ENCODE data around the gene MAP2K2. TPM values are rescaled to one million over a fixed set of nuclear protein-coding genes. Genes with fewer than 3 reads are reported as not detected.

The MAP2K2 gene
- total RNA-seq, 1 donor: 233 TPM

DNA sequence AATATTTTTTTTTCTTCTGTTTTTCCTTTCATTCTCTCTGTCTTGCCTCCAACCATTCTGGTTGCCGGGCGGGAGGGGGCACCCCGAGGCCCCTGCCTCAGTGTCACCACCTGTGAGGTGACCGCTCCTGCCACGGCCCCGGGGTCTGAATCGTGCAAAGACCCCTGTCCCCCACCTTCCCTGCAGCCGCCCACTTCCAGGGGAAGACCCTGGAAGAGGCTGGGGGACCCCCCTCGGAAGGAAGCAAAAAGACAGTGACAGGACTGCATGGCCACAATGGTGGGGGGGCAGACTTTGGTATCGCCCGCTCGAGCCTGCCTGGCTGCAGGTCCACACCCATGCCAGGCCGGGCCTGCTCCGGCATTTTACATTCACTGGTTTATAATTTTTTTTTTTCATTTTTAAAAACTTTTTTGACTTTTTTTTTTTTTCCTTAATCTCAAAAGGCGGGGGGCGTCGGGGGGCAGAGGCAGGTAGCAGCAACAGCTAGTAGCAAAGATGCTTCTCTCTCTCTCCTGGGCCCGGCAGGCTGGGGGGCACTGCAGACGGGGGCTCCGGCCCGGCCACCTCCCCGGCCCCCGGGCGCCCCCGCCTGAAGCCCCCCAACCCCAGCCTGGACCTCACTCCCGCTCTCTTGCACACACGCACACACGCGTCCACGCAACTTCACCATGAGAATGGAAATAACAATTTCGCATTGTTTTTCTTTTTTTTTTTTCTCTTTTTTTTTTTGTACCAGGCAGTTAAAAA lies 79.8 kb downstream of the MAP2K2 start:
- H3K79me2 ChIP-seq (ENCODE audit: insufficient read depth, low read length): peaks cover 83% of the 10 kb centered on the region
- H3K4me3 ChIP-seq (ENCODE audit: insufficient read depth, low read length): no peak overlapping the region

DNA sequence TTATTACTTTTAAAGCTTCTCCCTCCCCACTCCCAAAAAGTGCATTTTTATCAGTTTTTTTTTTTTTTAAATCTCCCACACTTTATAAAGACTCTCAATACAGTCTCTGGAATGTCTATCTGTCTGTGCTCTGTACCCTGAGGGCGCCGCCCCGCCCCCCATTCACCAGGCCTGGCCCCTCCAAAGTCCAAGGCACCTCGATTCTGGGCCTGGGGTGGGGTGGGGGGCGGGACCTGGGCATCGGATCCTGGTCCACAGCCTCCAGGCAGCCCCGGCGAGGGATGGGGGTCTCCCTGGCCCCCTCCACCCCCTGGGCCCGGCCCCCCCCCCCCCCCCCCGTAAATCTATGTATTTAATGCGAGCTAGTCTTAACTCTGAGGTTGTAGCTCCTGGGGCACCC lies 80.5 kb downstream of the MAP2K2 start:
- Histone ChIP-seq H3K9me3 (ENCODE audit: low read depth, low read length) (no peaks in the 10 kb centered on the region), H3K36me3 (ENCODE audit: insufficient read depth, low read length) (peaks cover 22% of the 10 kb centered on the region), H2AFZ (ENCODE audit: low read length) (no peak overlapping the region), H3K4me2 (ENCODE audit: insufficient read depth, low read length) (no peak overlapping the region), H3K79me2 (ENCODE audit: insufficient read depth, low read length) (peaks cover 78% of the 10 kb centered on the region), H3K27me3 (ENCODE audit: insufficient read depth, low read length) (no peaks in the 10 kb centered on the region), H3K4me3 (ENCODE audit: insufficient read depth, low read length) (no peak overlapping the region), H3K27ac (ENCODE audit: low read depth, low read length) (no peak overlapping the region), H3K4me1 (ENCODE audit: insufficient read depth, low read length) (no peaks in the 10 kb centered on the region), H4K20me1 (ENCODE audit: insufficient read depth, low read length) (peaks cover 29% of the 10 kb centered on the region)
- DNase-seq (ENCODE audit: insufficient read length, low spot score, missing footprints): no peak
- TF ChIP-seq, protein P1, sequence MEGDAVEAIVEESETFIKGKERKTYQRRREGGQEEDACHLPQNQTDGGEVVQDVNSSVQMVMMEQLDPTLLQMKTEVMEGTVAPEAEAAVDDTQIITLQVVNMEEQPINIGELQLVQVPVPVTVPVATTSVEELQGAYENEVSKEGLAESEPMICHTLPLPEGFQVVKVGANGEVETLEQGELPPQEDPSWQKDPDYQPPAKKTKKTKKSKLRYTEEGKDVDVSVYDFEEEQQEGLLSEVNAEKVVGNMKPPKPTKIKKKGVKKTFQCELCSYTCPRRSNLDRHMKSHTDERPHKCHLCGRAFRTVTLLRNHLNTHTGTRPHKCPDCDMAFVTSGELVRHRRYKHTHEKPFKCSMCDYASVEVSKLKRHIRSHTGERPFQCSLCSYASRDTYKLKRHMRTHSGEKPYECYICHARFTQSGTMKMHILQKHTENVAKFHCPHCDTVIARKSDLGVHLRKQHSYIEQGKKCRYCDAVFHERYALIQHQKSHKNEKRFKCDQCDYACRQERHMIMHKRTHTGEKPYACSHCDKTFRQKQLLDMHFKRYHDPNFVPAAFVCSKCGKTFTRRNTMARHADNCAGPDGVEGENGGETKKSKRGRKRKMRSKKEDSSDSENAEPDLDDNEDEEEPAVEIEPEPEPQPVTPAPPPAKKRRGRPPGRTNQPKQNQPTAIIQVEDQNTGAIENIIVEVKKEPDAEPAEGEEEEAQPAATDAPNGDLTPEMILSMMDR (IDR thresholded peaks at IDR 0.05; ENCODE audit: extremely low read depth, low read depth, low read length): no peak

More for the DNA sequence above, 79.8 kb downstream of the MAP2K2 start:
- TF ChIP-seq, protein P1 (IDR thresholded peaks at IDR 0.05; ENCODE audit: extremely low read depth, low read depth, low read length): no peak
- no peak overlapping the region for H3K27ac ChIP-seq (ENCODE audit: low read depth, low read length)
- no peaks in the 10 kb centered on the region for H3K27me3 ChIP-seq (ENCODE audit: insufficient read depth, low read length)
- no peak for DNase-seq (ENCODE audit: insufficient read length, low spot score, missing footprints)
- H4K20me1 ChIP-seq (ENCODE audit: insufficient read depth, low read length): peaks cover 30% of the 10 kb centered on the region
- no peaks in the 10 kb centered on the region for H3K9me3 ChIP-seq (ENCODE audit: low read depth, low read length)
- no peaks in the 10 kb centered on the region for H3K4me1 ChIP-seq (ENCODE audit: insufficient read depth, low read length)
- H2AFZ ChIP-seq (ENCODE audit: low read length): no peak overlapping the region
- no peak overlapping the region for H3K4me2 ChIP-seq (ENCODE audit: insufficient read depth, low read length)
- peaks cover 22% of the 10 kb centered on the region for H3K36me3 ChIP-seq (ENCODE audit: insufficient read depth, low read length)

DNA sequence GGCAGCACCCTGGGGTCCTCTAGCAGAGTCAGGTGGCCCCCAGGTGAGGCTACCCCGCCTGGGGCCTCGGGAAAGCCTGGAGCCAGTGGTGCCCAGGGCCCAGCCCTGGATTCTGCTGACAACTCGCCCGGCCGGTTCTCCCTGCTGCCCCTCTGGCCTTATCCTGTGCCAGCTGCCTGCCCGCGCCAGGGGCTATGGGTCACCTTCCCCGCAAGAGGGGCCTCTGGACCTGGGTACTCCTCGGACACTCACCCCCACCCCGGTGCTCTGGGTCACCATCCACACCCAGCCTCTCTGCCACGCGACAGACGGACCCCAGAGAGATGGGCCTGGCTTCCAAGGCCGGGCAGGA lies 81.2 kb downstream of the MAP2K2 start:
- H4K20me1 ChIP-seq (ENCODE audit: insufficient read depth, low read length): peaks cover 26% of the 10 kb centered on the region

DNA sequence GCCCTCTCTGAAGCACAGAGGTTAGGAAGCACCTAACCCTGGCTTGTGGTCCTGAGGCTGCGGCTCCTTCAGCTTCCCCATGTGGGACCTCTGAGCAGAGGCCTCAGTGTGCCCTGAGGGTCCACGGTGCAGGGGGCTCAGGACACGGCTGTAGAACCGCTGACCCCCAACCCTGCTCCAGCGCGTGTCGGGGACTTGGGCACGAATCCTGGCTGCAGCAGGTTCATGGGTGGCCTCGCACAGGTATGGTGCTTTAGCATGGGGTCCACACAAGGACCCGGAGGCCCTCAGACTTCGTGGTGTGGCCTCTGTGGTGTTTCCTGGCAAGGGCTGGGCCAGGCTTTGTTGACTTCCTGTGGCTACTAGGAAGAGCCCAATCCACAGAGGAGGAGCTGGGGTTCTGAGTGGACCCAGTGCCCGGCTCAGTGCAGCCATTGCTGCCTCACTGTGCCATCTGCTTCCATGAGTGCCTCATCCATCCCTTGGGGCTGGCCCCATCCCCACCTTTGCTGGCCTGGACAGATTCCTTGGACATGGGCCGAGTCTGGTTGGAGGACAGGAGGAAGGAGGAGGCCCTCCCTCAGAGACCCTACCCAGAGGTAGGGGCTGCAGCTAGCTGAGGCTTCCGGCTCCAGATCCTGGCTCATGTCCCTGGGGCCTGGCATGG lies 81.7 kb downstream of the MAP2K2 start:
- TF ChIP-seq, protein P1 (IDR thresholded peaks at IDR 0.05; ENCODE audit: extremely low read depth, low read depth, low read length): no peak

More for the DNA sequence above, 81.2 kb downstream of the MAP2K2 start:
- Histone ChIP-seq H3K79me2 (ENCODE audit: insufficient read depth, low read length) (peaks cover 71% of the 10 kb centered on the region), H3K27ac (ENCODE audit: low read depth, low read length) (no peak overlapping the region), H3K36me3 (ENCODE audit: insufficient read depth, low read length) (peaks cover 17% of the 10 kb centered on the region), H3K4me3 (ENCODE audit: insufficient read depth, low read length) (no peak overlapping the region), H3K9me3 (ENCODE audit: low read depth, low read length) (no peaks in the 10 kb centered on the region), H3K4me1 (ENCODE audit: insufficient read depth, low read length) (no peaks in the 10 kb centered on the region), H3K27me3 (ENCODE audit: insufficient read depth, low read length) (no peaks in the 10 kb centered on the region), H2AFZ (ENCODE audit: low read length) (no peak overlapping the region), H3K4me2 (ENCODE audit: insufficient read depth, low read length) (no peak overlapping the region)
- TF ChIP-seq, protein P1 (IDR thresholded peaks at IDR 0.05; ENCODE audit: extremely low read depth, low read depth, low read length): no peak
- DNase-seq (ENCODE audit: insufficient read length, low spot score, missing footprints): no peak

More for the DNA sequence above, 81.7 kb downstream of the MAP2K2 start:
- H3K36me3 ChIP-seq (ENCODE audit: insufficient read depth, low read length): peaks cover 21% of the 10 kb centered on the region
- H3K9me3 ChIP-seq (ENCODE audit: low read depth, low read length): no peaks in the 10 kb centered on the region
- H3K4me2 ChIP-seq (ENCODE audit: insufficient read depth, low read length): no peak overlapping the region
- H2AFZ ChIP-seq (ENCODE audit: low read length): no peak overlapping the region
- H3K79me2 ChIP-seq (ENCODE audit: insufficient read depth, low read length): peaks cover 67% of the 10 kb centered on the region
- no peak for DNase-seq (ENCODE audit: insufficient read length, low spot score, missing footprints)
- H3K27ac ChIP-seq (ENCODE audit: low read depth, low read length): no peak overlapping the region
- H3K27me3 ChIP-seq (ENCODE audit: insufficient read depth, low read length): no peaks in the 10 kb centered on the region
- H3K4me1 ChIP-seq (ENCODE audit: insufficient read depth, low read length): no peaks in the 10 kb centered on the region
- H4K20me1 ChIP-seq (ENCODE audit: insufficient read depth, low read length): peaks cover 29% of the 10 kb centered on the region
- H3K4me3 ChIP-seq (ENCODE audit: insufficient read depth, low read length): no peak overlapping the region

All from osteoblast (primary cell).